Breast epithelium (tissue), 3 donors: ENCODE measurements around the gene CDH10.

Experiments used
- POLR2A ChIP-seq: fragments of 450-650 bp; IDR thresholded peaks from one replicate; pipeline ENCODE4 v1.6.1; 2016; ENCODE audit warnings: antibody characterized with exemption, mild to moderate bottlenecking, moderate library complexity
- POLR2AphosphoS5 ChIP-seq, 3 donors: sonication (generic); formaldehyde crosslinking; IDR thresholded peaks; one replicate each; pipeline ENCODE4 v1.6.1; 2017; ENCODE audit warnings: antibody characterized with exemption in 3 of 3

DNA sequence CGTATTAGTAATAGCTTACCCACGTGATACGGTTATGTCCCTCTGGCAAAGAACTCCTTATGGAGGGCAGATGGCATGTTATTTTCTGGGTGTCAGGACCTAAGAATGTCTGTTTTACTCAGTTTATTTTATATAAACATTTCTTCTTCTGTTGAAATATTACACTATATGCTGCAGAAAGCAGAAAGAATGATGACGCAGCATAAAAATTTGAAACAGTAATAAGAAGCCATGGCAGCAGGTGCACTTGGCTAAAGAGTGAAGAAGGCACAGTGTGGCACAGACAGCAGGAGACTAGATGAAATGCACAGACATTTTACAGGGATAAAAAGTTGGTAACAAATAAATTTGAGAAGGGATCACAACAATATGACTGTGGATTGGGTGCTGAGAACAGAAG is 46.3 kb upstream of the CDH10 start:
- TF ChIP-seq POLR2A (no peak), POLR2AphosphoS5 (IDR thresholded peaks at IDR 0.05) (no peak)
